HG03108 (cell line): ENCODE measurements around the gene SELENBP1.
"Not testable (repeated sequence)": the region's sequence is repeated elsewhere in the genome, so short reads cannot be mapped to it uniquely, and the experiment has no call there.

Experiments
- ATAC-seq: cut with Tn5 transposase; IDR thresholded peaks from one replicate; pipeline ENCODE4 v1.9.1; 2021; ENCODE audit warnings: moderate library complexity; ENCODE audit not compliant: unreplicated experiment

Gene SELENBP1

DNA sequence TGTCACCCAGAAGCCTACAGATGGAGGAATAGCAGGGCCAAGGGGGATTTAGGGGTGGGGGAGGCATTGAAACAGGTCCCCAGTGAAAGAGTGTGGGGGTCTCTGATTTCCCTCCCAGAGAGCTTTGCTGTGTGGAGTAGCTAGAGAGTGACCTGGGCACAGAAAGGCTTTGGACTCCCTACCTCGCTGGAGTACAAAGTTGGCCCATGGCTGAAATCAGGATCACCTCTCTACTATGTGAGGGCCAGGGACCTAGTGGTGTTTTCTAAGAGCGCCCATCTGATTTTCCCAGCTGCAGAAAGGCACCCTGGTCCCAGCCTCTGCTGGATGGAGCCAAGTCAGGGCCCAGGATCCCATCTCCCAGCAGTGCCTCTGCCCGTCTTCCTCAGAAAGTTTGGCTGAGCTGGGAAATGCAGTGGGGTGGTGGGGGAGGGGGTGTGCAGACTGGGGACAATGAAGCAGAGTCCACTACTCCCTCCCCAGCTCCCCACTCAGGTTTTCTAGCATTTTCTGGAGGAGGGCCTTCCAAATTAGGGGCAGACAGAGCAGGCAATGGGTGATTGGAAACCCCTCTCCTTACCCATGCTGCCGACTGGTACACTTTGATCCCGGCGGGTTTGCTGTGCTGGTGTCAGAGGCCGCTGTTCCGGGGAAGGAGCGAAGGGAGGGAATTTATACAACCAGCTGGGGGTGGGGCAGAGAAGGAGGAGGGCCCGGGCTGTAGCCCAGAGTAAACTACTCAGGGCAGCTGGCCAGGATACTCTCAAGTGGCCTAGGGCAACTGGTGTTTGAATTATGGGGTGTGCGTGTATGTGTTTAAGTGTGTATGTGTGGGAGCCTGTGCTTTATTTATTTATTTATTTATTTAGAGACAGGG, at the start of gene SELENBP1:
Gene SELENBP1 (minus strand): TSS at position 648 of the 877 bp plus-strand sequence. CDS start 64 bp downstream, at position 584.
- ATAC-seq, result no peak

DNA sequence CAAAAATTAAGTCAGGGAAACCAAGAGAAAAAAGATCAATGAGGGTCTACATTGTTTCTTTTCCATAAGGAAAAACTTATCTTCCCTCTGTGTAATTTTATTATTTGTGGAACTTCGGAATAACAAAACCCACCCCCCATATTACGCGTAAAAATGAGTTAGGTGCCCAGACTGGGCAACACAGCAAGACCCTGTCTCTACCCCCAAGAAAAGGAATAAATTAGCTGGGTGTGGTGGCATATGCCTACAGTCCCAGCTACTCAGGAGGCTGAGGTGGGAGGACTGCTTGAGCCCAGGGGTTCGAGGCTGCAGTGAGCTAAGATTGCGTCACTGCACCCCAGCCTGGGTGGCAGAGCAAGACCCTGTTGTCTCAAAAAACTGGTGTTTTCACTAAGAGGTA, 47.3 kb upstream of the SELENBP1 start:
- no peak for ATAC-seq

DNA sequence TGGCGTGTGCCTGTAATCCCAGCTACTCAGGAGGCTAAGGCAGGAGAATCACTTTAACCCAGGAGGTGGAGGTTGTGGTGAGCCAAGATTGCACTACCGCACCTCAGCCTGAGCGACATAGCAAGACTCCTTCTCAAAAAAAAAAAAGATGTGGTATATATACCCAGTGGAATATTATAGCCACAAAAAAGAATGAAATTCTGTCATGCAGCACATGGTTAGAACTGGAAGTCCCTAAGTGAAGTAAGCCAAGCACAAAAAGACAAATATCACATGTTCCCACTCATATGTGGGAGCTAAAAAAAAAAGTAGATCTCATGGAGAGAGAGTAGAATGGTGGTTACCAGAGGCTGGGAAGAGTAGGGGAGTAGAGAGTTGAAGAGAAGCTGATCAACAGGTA, 45.6 kb upstream of the SELENBP1 start:
- ATAC-seq, result no peak

DNA sequence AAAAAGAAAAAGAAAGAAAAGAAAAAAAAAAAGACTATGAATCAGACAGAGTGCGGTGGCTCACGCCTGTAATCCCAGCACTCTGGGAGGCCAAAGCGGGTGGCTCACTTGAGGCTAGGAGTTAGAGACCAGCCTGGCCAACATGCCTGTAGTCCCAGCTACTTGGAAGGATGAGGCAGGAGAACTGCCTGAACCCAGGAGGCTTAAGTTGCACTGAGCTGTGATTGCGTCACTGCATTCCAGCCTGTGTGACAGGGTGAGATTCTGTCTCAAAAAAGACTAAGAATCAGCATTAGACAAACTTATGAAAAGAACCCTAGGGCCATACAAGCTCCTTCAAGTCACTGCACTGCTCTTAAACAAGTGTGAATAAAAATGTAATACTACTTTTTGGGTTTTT, 43.7 kb upstream of the SELENBP1 start:
- ATAC-seq, result no peak

DNA sequence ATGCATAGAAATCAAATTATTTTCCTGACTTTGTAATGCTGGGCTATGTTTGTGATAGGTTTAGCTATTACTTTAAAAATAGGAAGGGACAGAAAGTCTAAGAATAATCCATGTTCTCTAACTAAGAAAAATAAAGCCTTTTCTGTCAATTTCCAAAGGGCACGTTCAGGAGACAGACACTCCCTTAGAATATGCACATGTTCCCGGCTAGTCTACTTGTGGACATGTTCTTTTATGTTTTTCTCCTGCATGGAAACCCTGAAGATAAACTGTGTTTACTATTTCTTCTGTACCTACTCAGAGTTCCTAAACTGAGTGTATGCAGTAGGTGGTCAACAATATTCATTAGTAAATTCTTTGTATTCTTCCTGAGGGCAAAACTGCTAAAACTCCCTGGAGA, 39.4 kb upstream of the SELENBP1 start:
- no peak for ATAC-seq

DNA sequence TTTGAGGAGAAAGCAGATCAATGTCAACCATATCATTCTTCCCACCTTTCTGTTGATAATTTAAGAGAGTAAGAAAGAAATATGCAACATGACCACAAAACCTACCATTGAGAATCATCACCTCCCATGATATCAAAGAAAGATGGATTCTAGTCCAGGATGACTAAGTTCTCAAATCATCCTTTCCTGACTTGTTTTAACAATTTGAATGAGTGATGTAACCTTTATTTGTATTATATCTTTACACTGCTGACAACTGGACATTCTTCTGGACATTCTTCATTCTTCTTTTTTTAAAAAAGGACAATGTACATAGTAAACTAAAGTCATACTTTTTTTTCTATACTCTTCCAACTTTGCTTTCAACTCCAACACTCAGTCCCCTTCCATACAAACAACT, 36.4 kb upstream of the SELENBP1 start:
- no peak for ATAC-seq

DNA sequence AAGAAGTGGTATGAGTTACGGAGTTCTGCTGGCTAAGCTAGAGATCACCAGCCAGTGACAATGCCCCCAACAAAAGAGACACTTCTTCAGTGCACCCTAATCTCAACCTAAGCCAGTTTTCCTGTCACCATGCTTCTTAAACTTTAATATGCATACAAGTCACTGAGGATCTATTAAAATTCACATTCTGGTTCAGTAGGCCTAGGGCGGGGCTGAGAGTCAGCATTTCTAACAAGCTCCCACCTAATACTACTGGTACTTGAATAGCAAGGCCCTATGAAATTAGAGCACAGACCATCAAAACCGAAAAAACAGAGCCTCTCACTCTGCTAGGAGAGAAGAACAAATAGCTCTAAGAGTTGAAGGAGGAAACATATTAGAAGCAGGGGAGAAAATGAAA, 34.8 kb upstream of the SELENBP1 start:
- no peak for ATAC-seq

DNA sequence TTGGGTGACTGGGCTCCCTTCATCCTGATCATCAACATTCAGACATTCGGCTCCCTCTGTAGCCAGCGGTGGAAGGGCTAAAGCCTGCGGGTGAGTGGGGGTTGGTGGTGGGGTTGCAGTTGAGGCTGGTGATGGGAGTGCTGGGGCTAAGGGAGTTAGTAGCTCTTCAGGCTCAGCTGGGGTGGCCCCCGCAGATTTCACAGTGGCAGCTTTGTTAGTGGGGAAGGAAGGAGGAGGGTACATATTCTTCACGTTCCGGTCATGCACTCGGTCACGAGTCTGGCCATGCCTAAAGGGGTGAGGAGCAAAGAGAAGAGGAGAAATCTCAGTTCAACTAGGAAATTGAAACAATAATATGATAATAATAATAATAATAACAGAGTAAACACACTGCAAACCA, 33.7 kb upstream of the SELENBP1 start:
- ATAC-seq, result no peak

DNA sequence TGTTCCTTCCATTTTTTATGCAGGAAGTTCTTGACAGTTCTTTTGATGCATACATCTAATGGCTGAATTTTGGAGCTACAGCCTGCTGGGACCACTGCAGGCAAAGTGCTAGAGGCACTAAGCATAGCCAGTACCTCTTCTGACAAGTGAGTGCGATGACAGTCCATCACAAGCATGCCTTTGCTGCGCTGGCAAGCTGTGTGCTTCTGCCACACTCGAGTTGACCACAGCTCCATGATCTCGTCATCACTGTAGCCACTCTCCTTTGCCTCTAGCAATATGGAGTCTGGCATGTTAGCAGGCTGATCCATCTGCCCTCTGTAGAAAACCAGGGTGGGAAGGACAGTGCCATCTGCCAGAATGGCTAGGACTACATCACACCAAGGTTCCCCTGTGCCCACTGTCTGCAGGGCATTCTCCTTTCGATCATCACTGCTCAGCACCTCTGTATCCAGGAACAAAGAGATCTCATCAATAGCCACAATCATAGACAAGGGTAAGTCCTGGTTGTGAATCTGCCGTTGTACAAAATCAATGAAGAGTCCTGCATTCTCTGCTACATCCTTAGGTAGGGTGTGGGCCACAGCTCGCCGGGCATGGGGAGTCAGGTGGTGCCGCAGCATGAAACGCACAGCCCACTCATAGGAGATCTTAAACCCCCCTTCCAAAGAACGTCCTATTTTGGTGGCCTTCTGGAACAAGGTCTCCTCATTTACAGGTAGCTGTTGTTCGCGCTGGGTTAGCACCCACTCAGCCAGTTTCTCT, 32.9 kb upstream of the SELENBP1 start:
- ATAC-seq, result no peak

DNA sequence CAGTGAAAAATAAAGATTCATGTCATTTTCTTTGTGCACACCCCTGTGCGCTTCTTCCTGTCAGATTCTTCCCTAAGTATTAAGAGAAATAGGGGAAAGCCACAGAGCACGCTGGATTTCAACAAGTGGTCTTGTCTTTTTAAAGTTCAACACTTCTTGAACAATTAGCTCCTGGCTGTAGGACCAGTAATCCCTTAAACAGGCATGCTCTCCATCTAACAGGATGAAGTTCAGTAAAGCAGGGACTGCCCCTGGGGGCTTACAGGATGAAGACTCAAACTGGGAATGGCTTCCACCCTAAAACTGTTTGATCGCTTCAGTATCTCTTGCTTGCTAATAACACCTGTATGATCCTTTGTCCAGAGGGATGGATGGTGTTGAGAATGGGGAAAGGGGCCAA, 31.1 kb upstream of the SELENBP1 start:
- no peak for ATAC-seq

DNA sequence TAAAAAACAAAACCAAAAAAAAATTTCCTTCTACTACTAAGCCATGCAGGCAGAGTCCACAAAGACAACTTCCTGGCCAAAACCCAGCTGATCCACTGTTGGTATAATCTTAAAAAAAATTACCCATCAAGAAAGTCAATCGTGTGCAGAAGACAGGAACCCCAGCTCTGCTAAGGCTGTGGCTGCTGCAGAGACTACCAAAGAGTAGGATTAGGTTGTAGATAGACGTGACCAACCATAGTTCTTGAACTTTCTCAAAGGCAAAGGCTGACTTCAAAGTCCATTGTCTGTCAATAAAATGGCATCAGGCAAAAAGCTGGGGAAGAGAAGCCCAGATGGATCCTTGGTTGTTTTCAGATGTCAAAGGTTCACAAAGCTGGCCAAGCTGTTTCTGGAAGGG, 30.3 kb upstream of the SELENBP1 start:
- no peak for ATAC-seq

DNA sequence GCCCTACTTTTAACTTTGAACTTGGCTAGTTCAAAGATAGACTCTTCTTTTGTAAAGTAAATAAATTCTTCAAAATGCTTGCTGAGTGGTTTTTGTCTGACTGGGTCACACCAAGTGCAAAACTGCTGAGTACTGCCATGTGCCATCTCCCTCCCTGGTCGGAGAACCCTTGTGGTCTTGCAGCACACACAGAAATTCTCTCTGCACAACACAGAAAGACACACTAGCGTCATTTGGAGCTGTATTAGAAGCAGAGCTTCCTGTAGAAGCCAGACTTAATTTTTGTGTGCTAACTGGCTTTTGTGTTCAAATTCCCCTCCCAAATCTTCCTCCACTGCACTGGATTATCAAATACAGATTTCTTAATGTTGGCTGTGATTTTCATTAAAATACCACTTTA, 29.4 kb upstream of the SELENBP1 start:
- no peak for ATAC-seq

DNA sequence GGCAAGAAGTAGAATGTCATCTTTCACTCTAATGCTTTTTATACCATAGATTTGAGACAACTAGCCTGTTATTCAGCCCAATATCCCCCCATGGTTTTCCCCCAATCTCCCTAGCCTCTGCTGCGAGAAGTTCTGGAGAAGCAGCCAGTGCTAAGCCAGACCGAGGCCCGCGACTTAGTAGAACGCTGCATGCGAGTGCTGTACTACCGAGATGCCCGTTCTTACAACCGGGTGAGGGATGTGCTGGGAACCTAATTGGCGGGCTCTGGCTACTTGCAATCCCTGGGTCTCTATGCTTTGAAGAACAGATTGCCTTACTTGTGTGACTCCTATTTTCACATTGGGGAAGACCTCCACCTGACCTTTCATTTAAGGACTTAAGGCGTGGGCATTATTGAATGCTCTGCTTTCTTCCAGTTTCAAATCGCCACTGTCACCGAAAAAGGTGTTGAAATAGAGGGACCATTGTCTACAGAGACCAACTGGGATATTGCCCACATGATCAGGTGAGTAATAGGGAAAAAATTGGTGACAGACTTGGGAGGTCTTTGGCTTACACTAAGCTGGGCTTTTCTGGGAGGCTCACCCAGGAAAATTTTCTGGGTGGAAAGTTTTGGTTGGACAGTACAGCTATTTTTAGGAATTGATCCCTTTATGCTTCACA, 28.8 kb upstream of the SELENBP1 start:
- ATAC-seq, result no peak

DNA sequence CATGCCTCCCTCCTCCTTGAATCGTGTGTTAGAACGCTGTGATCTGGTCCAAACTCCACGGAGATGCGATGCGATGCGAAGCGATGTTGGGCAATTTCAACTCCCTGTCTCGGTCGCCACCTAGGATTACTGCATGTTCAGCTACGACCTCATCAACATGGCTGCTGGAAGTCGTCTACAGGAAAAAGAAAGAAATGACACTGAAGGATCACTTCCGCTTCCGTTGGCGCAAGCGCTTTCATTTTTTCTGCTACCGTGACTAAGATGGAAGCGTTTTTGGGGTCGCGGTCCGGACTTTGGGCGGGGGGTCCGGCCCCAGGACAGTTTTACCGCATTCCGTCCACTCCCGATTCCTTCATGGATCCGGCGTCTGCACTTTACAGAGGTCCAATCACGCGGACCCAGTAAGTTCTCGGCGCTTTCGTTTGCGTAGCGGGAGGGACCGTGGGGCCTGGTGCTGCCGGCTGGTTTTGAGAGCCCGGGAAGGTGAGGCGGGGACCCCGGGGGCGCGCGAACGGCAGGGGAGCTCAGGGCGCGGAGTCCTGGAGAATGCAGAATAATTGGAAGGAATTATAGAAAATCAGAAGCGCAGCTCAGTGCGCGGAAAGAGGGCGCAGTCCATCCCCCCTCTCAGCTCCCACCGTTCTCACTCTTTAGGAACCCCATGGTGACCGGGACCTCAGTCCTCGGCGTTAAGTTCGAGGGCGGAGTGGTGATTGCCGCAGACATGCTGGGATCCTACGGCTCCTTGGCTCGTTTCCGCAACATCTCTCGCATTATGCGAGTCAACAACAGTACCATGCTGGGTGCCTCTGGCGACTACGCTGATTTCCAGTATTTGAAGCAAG, 27.0 kb upstream of the SELENBP1 start, which contains the start of gene PSMB4:
Gene PSMB4 (plus strand): TSS at position 250 of the 848 bp plus-strand sequence. CDS start 15 bp downstream, at position 265.
- ATAC-seq, result peak; percentile 86

DNA sequence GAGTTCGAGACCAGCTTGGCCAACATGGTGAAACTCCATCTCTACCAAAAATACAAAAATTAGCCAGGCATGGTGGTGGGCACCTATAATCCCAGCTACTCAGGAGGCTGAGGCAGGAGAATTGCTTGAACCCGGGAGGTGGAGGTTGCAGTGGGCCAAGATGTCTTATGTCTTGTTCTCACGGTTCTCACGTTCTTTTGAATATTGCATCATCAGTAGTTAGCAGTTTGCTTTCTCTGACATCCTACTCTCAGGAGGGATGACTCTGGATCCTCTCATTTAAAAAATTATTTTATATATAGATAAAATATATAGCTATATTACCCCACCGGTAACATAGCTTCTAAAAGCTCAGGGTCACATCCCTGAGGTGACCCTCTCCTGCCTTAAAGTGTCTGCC, 23.8 kb upstream of the SELENBP1 start:
- ATAC-seq, result not testable (repeated sequence)

DNA sequence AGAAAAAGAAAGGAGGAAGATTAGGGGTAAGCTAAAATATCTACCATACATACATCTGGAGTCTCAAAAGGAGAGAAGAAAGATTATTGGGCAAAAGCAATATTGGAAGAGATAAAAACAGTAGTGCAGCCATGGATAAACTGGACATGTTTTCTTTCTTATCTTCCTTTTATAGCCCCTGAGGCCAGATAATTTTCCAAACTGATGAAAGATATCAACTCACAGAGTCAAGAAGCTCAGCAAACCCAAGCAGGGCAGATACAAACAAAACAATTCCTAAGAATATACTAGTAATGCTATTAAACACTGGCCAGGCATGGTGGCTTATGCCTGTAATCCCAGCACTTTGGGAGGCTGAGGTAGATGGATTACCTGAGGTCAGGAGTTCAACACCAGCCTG, 21.1 kb upstream of the SELENBP1 start:
- ATAC-seq, result no peak

DNA sequence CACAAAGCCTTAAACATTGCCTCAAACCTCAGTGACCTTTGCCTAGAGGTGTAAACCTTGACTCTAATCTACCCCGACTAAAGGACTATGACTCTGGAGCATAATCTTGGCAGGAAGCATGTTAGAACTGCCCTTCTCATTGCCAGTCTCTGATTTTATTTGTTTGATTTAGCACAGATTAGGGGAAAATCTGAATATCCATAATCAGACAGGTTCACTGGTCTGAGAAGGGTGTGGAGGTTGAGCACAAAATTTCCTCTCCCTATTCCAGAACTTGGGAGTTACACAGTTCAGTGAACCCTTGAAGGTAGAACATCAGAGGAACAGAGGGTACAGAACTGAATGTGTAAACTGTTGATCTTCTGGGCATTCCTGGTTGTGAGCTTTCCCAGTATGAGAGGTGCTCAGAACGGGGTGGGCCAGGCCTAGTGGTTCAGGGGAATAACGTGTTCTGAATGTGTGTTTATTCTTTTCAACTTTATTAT, 18.6 kb upstream of the SELENBP1 start:
- no peak for ATAC-seq

DNA sequence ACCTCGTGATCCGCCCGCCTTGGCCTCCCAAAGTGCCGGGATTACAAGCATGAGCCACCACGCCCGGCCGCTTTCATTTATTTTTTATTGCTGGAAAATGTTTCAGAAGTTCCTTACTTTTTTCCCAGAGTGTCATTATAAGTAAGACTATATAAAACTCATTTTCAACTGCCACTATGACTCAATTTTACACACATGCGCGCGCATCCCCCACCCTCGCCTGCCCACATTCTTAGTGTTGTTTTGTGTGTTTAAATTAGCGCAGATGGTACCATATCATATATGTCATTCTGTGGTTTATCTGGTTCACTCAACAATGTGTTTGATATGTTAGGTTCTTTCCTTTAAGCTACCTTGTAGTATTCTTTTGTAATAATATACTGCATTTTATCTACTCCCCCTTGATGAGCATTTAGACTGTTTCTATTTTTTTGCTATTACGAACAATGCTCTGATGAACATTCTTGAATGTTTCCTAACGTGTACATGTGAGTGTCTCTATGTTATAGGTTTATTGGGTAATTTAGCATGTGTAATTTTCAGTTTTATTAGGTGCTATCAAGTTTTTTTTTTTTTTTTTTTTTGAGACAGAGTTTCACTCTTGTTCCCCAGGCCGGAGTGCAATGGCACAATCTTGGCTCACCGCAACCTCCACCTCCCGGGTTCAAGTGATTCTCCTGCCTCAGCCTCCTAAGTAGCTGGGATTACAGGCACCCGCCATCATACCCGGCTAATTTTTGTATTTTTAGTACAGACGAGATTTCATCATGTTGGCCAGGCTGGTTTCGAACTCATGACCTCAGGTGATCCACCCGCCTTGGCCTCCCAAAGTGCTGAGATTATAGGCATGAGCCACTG, 17.9 kb upstream of the SELENBP1 start:
- ATAC-seq, result not testable (repeated sequence)

DNA sequence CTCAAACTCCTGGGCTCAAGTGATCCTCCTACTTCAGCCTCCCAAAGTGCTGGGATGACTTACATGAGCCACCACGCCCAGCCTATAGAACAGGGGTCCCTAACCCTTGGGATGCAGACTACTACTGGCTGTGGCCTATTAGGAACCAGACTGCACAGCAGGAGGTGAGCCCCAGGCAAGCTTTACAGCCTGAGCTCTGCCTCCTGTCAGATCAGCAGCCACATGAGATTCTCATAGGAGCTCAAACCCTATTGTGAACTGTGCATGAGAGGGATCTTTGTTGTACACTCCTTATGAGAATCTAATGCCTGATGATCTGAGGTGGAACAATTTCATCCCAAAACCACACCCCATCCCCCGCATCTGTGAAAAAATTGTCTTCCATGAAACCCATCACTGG, 13.5 kb upstream of the SELENBP1 start:
- no peak for ATAC-seq
